C4-2B (cell line): ENCODE measurements around the gene LINGO1.

ENCODE experiments used
- H3K27ac ChIP-seq: fragments of 450-650 bp; 2 replicates; pipeline ENCODE4 v1.5.1; 2017
- ZFX ChIP-seq: fragments of 450-650 bp; IDR thresholded peaks from 2 replicates; pipeline ENCODE4 v1.6.1; 2017
- TF ChIP-seq, protein P1 (sequence below): fragments of 450-650 bp; conservative IDR thresholded peaks from 2 replicates; pipeline ENCODE4 v1.5.1; 2017; ENCODE audit warnings: mild to moderate bottlenecking

LINGO1 gene

DNA sequence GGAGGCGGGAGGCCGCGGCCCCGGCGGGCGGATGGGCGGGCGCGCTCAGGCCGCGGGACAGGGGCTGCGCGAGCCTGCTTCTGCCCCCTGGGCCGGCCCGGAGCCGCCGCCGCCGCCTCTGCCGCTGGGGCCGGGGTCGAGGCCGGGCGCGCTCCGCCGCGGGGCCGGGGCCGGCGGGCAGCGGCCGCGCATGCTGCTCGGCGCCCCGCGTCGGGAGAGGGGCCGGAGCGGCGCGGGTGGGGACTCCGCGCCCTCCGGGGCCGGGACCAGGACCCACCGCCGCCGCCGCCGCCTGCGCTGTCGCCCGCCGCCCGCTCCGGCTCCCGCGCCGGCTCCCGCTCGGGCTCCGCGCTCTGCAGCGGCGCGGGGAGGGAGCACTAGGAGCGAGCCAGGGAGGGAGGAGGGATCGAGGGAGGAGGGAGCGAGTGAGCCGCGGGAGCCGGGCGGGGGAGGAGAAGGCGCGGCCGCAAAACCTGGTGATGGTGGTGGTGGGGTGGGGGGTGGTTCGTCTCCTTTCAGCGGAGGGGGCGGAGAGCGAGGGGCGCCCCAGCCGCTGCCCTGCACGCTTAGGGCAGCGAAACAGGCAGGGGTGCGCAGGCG, at the start of gene LINGO1:
LINGO1 (minus strand) TSS at position 379 of the 600 bp plus-strand sequence. CDS start 597 bp downstream, outside the sequence.
- TF ChIP-seq, protein P1, sequence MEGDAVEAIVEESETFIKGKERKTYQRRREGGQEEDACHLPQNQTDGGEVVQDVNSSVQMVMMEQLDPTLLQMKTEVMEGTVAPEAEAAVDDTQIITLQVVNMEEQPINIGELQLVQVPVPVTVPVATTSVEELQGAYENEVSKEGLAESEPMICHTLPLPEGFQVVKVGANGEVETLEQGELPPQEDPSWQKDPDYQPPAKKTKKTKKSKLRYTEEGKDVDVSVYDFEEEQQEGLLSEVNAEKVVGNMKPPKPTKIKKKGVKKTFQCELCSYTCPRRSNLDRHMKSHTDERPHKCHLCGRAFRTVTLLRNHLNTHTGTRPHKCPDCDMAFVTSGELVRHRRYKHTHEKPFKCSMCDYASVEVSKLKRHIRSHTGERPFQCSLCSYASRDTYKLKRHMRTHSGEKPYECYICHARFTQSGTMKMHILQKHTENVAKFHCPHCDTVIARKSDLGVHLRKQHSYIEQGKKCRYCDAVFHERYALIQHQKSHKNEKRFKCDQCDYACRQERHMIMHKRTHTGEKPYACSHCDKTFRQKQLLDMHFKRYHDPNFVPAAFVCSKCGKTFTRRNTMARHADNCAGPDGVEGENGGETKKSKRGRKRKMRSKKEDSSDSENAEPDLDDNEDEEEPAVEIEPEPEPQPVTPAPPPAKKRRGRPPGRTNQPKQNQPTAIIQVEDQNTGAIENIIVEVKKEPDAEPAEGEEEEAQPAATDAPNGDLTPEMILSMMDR, result no peak
- TF ChIP-seq ZFX, result no peak
- H3K27ac ChIP-seq, result no peak within 1 kb of the TSS

DNA sequence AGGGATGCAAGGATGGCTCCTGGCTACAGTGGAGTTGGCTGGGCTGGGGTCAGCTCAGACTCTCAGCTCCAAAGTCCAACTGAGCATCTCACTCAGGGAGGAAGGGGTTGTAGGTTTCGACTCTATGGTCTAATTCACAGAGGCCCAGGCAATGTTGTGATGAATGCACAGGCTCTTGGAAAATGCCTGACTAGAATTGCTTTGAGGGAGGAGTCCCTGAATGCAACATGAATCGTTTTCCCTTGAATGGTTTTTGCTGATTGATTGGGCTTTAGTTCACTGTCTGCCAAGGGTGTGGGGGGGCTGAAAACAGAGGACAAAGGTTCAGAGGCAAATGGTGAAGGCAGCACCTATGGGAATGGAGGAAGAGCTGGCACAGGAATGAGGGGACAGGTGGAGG, 48.6 kb upstream of the LINGO1 start:
- H3K27ac ChIP-seq, result no peak overlapping the region
- TF ChIP-seq, protein P1, result no peak
- no peak for TF ChIP-seq ZFX

DNA sequence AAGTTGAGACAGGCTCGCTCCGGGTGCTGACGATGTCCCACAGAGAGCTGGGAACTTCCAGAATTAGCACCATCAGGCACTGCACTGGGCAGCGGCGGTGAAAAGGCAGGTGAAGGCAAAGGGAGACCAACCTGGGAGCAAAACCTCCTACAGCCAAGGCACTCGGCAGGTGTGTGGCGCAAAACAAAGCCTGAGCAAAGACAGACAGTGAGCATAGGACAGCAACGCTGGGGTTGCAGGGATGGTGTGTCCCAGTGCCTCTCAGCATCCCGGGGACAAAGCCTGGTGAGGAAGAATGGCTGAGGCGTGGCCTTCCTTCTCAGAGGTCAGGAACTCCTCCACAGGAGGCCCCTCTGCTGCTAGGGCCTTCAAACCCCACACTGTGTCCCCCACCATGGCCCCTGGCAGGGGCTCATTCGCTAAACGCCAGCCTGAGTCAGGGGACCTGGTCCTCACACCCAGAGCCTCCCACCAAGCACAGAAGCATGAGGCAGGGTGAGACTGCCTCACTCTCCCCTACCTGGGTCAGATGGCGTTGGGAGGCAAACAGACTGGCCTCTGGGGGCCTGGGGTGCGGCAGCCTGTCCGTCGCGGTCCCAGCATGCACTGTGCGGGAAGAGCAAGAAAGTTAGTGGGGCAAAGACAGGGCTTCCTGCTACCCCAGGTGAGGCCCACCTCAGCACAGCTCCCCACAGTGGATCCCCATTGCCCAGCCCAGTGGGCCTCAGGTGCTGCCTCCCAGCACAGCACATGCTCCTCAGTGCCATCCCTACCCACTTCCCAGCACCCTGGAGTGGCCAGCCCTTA, 44.1 kb upstream of the LINGO1 start:
- TF ChIP-seq ZFX, result no peak
- TF ChIP-seq, protein P1, result no peak
- H3K27ac ChIP-seq, result no peak overlapping the region

DNA sequence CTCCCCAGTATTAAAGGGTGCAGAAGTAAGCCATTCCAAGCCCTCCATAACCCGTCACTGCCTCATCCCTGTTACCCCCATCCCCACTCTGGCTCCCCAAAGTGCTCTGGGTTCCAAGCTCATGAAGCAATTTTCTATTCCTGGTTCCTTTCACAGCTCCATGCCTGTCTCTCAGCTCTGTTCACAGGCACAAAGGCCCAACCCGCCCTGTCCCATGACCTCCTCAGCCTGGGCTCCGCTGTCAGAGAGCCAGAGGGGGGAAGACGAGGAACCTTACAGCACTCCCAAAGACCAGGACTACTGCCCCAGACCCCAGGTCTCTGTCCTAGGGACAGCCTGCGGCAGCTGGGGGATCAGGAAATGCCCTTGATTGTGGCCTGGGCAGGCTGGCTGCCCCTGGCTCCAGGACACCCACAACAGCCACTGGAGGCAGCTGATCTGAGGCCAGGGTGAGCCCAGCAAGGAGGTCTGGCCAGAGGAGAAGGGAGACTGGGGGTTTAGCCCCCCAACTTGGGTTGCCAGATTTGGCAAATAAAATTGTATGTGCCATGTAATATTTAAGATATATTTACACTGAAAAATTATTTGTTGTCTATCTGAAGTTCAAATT, 43.2 kb upstream of the LINGO1 start:
- no peak overlapping the region for H3K27ac ChIP-seq
- no peak for TF ChIP-seq ZFX
- TF ChIP-seq, protein P1, result no peak

DNA sequence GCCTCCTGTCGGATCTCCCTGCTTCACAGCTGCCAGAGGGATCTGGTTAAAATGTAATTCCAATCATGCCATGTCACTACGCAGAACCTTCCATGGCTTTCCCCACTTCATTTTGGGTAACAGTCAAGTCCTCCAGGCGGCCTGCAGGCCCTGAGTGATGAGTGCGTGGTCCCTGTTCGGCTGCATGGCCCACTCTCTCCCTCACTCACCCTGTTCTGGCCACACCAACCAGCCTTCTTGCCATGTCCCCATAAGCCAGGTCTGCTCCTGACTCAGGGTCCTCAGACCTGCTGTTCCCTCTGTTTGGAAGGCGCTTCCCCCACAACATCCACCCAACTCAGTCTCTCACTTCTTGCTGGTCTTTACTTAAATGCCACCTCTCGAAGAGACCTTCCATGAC, 41.6 kb upstream of the LINGO1 start:
- H3K27ac ChIP-seq, result no peak overlapping the region
- TF ChIP-seq, protein P1, result no peak
- no peak for TF ChIP-seq ZFX

- no peak overlapping the region for H3K27ac ChIP-seq
- TF ChIP-seq, protein P1, result no peak
- TF ChIP-seq ZFX, result no peak
These were observed 41.2 kb upstream of the LINGO1 start for GRCh38 chr15:77673866-77674265.

DNA sequence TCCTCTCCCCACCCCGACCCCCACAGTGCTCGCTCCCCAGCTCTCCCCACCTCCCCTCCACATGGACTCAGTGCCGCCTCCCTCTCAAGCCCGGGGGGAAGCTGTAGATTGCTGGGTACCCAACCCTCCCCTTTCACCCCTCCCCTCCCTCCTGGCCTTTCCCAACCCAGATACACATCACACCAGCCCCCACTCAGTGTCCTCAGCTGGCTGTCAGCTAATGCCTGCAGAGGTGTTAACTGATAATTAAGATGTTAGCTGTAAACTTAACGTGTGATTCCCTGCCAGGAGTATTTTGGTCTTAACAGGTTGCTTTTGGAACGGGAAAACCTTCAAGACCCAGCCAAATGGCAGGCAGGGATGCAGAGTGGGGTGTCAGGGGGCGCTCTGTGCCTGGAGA, 39.4 kb upstream of the LINGO1 start:
- no peak overlapping the region for H3K27ac ChIP-seq
- TF ChIP-seq, protein P1, result no peak
- TF ChIP-seq ZFX, result no peak
